Body of pancreas (tissue), 4 donors: ENCODE data around the gene OSTM1.

Source experiments
- CTCF ChIP-seq, 7 experiments: fragments of 450-650 bp in 4 of 7; fragments of 200-600 bp in 3 of 7; sonication (generic) in 3 of 7; IDR thresholded peaks; one replicate each; pipeline ENCODE4 v1.5.1; 2016 to 2019; ENCODE audit warnings: antibody characterized with exemption in 7 of 7
- POLR2A ChIP-seq, 3 donors: fragments of 450-650 bp; IDR thresholded peaks; one replicate each; pipeline ENCODE4 v1.6.1; 2016; ENCODE audit warnings: antibody characterized with exemption in 3 of 3, mild to moderate bottlenecking in 2 of 3

GRCh38 chr6:108036884-108037283 is 37.7 kb downstream of the OSTM1 start:
- no peak for TF ChIP-seq CTCF (IDR thresholded peaks at IDR 0.05)
- no peak for TF ChIP-seq POLR2A (IDR thresholded peaks at IDR 0.05)
